Measurements from ENCODE around the gene GNL1.

The GNL1 gene, protein sequence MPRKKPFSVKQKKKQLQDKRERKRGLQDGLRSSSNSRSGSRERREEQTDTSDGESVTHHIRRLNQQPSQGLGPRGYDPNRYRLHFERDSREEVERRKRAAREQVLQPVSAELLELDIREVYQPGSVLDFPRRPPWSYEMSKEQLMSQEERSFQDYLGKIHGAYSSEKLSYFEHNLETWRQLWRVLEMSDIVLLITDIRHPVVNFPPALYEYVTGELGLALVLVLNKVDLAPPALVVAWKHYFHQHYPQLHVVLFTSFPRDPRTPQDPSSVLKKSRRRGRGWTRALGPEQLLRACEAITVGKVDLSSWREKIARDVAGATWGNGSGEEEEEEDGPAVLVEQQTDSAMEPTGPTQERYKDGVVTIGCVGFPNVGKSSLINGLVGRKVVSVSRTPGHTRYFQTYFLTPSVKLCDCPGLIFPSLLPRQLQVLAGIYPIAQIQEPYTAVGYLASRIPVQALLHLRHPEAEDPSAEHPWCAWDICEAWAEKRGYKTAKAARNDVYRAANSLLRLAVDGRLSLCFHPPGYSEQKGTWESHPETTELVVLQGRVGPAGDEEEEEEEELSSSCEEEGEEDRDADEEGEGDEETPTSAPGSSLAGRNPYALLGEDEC

GRCh38 chr6:30556066-30556905 lies at the start of gene GNL1:
GNL1 (minus strand) TSS chr6:30556489; CDS start chr6:30556203, 286 bp downstream.
- DNase-seq, result peak; percentile 33 to 96 (median 84)

GRCh38 chr6:30603961-30604360 lies 47.7 kb upstream of the GNL1 start:
- DNase-seq, result no peak

DNA sequence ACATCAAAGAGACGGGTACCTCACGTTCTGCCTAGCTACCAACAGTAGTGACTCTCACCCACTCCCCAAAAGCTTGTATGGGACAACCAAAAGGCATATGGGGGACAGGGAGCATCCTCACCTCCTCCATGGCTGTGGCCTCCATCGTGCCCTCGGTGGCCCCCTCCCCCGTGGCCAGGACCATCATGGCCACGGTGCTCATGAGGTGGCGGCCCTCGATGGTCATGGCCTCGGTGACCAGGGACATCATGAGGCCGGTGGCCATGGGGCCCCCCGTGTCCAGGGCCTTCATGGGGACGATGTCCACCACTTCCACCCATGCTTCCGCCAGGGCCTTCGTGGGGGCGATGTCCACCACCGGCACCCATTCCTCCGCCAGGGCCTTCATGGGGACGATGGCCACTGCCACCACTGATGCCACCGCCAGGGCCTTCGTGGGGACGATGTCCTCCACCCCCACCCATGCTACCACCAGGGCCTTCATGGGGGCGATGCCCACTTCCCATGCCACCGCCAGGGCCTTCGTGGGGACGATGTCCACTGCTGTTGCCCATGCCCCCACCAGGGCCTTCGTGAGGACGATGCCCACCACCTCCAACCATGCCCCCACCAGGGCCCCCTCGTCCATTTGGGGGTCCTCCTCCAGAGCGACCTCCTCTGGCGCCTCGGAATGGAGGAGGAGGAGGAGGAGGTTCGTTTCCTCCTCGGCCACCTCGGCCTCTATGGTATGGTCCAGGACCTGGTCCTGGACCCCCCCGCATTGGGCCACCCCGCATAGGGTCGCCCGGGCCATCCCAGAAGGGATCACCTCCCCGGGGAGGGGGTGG lies 45.7 kb upstream of the GNL1 start:
- DNase-seq, result peak in 1 of 56 donors; percentile 14

GRCh38 chr6:30601436-30601814 lies 45.1 kb upstream of the GNL1 start:
- DNase-seq, result no peak

DNA sequence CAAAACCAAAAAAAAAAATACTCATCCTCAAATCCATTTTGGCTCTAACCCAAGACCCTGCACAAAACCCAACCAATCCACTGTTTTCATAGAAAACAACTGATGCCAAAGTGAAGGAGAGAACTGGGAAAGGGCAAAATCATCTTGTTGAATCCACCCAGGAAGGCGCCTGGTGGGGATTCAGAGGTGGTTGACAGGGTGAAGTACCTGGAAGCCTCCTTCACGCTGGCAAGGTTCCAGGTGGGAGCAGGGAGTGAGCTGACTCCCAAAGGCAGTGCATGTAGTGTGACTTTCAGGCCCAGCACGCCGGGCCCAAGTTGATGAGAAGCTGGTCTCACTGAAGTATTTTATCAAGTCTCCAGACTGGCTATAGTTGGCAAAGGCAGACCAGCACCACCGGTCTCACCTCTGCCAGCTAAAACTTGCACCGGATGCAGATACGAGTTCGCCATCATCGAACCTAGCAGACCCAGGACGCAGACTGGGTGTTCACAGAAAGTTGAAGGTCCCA lies 44.2 kb upstream of the GNL1 start:
- peak in 10 of 56 donors; percentile 3 to 26 (median 14) for DNase-seq

DNA sequence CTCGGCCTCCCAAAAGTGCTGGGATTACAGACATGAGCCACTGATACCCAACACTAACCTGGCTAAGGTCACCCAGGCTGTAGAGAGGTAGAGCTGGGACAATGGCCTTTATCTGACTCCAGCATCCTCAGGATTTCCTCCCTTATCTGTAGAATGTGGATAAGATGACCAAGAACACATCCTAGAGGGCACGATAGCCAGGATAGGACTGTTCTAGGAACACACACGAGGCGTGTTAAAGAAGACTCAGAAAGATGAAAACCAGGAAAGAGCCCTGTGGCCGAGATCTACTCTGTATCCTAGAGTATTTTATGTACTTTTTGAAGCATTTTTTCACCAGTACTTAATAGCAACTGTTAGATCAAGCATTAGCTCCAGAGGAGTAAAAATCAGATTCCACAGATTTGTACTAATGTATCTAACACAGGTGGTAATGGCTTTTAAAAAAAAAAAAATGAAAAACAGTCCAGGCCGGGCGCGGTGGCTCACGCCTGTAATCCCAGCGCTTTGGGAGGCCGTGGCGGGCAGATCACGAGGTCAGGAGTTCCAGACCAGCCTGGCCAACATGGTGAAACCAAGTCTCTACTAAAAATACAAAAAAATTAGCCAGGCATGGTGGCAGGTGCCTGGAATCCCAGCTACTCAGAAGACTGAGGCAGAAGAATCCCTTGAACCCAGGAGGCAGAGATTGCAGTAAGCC lies 43.5 kb upstream of the GNL1 start:
- DNase-seq, result no peak

DNA sequence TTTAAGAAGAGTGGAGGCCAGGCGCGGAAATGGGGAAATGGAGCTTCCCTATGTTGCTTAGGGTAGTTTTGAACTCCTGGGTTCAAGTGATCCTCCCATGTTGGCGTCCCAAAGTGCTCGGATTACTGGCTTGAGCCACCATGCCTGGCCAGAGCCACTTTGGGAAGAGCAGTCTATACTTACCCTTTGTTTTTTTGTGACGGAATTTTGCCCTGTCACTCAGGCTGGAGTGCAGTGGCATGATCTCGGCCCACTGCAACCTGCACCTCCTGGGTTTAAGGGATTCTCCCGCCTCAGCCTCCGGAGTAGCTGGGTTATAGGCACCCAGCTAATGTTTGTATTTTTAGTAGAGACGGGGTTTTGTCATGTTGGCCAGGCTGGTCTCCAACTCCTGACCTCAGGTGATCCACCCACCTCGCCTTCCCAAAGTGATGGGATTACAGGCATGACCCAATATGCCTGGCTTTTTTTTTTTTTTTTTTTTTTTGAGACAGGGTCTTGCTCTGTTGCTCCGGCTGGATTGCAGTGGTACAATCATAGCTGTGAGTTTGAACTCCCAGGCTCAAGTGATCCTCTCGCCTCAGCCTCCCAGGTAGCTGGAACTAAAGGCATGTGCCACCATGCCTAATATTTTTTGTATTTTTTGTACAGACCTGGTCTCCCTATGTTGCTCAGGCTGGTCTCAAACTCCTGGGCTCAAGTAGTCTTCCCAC lies 42.8 kb upstream of the GNL1 start:
- no peak for DNase-seq

GRCh38 chr6:30597315-30598144 lies 41.2 kb upstream of the GNL1 start:
- DNase-seq, result peak in 41 of 56 donors; percentile 1 to 88 (median 39)

DNA sequence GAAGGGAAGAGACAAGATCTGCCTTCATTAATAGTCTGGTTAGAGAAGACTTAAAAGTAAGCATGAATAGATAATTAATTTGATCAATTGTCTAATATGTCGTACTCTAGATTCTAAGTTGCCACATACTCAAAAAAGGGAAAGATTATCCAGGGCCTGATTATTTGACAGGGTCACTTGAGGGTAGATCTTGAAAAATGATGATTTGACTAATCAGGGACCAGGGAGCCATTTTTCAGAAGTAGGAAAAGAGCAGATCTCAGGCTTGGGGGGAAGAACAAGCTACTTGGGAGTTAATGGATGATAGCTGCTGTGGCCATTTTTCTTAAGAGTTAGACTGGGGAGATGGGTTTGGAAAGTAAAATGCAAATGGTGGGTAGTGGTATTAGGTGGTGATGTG lies 36.0 kb upstream of the GNL1 start:
- DNase-seq, result no peak

GRCh38 chr6:30591008-30591407 lies 34.7 kb upstream of the GNL1 start:
- no peak for DNase-seq

- DNase-seq, result no peak
Observed at GRCh38 chr6:30590509-30590908, 34.2 kb upstream of the GNL1 start.

- DNase-seq, result no peak
Observed at GRCh38 chr6:30589754-30590358, 33.6 kb upstream of the GNL1 start.

DNA sequence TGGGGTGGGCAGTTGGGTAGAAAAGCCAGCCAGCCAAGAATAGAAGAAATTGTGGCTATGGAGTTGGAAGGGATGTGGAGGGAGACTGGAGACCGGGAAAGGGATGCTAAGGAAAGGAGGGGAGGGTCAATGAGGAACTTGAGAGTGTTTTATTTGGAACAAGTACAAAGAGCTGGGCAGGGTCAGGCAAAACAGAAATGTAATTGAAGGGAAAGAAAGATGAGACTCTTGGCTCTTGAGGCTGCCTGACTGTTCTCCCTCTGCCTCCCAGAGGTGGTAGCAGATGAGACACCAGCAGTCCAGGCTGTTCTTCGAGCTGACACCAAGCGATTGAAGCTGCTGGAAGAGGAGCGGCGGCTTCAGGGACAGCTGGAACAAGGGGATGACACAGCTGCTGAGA lies 27.6 kb upstream of the GNL1 start:
- DNase-seq, result no peak

DNA sequence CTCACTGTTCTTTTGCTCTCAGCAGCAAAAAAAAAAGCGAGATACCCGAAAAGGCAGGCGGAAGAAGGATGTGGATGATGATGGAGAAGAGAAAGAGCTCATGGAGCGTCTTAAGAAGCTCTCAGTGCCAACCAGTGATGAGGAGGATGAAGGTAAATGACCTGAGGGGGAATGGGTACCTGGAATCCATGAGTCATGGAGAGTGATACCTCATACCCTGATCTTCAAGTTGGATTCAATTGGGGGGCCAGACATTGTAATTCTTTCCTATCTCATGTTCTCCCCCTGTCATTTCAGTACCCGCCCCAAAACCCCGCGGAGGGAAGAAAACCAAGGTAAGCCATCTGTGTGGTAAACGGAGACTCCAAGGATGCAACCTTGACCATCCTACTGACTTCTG lies 21.8 kb upstream of the GNL1 start:
- no peak for DNase-seq

GRCh38 chr6:30573113-30573512 lies 16.8 kb upstream of the GNL1 start:
- DNase-seq, result no peak

DNA sequence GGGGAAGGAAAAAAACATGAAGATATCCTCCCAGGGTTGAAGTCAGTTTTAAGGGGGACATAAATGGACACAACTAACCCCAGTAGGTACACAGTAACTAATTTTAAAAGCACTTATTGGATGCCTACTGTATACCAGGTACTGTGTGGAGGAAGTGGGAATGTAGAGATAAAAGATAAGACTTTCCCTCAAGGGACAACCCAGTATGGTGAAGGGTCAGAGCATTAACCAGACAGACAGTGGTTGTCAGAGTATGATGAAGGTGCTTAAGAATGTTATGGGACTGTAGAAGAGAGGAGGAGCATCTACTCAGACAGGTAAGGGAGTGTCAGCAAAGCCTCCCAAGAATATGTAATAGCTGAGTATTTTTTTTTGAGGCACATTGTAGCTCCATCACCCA lies 15.9 kb upstream of the GNL1 start:
- DNase-seq, result no peak

DNA sequence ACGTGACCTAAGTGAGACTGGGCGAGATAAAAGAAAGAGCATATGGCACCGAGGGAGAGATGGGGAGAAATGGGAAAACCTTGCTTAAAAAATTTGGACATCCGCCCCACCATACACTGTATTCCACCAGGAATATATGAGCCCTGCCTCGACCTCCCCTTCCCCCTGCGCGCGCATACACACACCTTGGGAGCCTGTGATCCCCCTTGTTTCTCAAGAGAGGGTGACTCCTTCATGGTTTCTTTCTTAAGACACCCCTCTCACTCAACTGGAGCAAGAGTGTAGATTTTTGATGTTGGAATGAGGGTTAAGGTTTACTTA lies 15.4 kb upstream of the GNL1 start:
- peak in 1 of 56 donors; percentile 37 for DNase-seq

DNA sequence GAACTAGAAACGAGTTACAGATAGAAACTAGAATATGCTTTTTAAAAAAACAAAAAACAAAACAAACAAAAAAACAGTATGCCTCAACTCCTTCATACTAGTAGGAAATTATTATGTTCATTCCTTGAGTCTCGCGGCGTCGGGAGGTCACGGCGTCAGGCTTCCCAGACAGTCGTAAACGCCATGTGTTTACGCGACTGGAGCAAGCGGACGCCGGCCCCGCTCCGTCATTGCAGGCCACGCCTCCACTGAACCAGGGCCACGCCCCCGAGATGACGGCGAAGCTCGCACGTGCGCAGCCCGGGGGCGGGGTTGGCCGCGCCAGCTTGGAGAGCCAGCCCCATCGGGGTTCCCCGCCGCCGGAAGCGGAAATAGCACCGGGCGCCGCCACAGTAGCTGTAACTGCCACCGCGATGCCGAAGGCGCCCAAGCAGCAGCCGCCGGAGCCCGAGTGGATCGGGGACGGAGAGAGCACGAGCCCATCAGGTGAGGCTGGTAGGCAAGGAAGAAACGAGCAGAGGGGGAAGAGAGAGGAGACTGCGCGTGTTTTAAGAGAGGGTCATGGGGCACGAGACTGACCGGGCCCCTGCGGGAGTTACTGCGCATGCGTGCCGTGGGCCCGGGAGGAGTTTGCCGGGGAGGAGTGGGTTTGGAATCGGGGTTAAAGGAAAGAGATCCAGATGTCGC lies 14.9 kb upstream of the GNL1 start, which contains the start of gene ABCF1:
Gene ABCF1 (plus strand): TSS at position 368 of the 687 bp plus-strand sequence. CDS start 46 bp downstream, at position 414.
- DNase-seq, result peak; percentile 51 to 100 (median 95)

Measured in amygdala (tissue), 56 donors.